ENCODE data around the gene KCND3.

GRCh38 chr1:111814305-111814628 lies 175.2 kb downstream of the KCND3 start:
- TF ChIP-seq POLR2AphosphoS5 (IDR thresholded peaks at IDR 0.05; ENCODE audit: low read depth) (no peak), CTCF (IDR thresholded peaks at IDR 0.05; ENCODE audit: insufficient read depth, low read length) (no peak)
